H1 (cell line): ENCODE measurements around the gene RASAL2. TPM values are rescaled to one million over a fixed set of nuclear protein-coding genes. Genes with fewer than 3 reads are reported as not detected.

Experiments used
- CTCF ChIA-PET: fragments of 300-600 bp; sonication (Branson Sonifier 250); formaldehyde crosslinking; loops from one replicate; lab custom pipeline; 2021; ENCODE audit not compliant: partially characterized antibody; lab: Charles Lee
- POLR2A ChIA-PET: fragments of 300-600 bp; sonication (Branson Sonifier 250); formaldehyde crosslinking; loops from one replicate; lab custom pipeline; 2021; ENCODE audit warnings: inconsistent platforms; ENCODE audit not compliant: partially characterized antibody; lab: Charles Lee
- DNase-seq, 2 experiments: peaks; one replicate each; pipeline versions ENCODE4 v3.0.0 to v3.0.0-alpha.2; 2010 to 2022; ENCODE audit warnings: low spot score in 2 of 2, low read depth in 1 of 2, mixed read lengths in 1 of 2
- FAIRE-seq: peaks from 2 replicates; lab custom pipeline; 2011; peaks lifted over from hg19 to GRCh38; lab: Jason Lieb, UNC
- H2AFZ ChIP-seq: 2 replicates; pipeline ENCODE4 v1.8.1; 2012; ENCODE audit warnings: low read length, inconsistent platforms
- H2AK5ac ChIP-seq: 2 replicates; pipeline ENCODE4 v1.6.1; 2013; ENCODE audit warnings: low read depth, low read length
- H2BK120ac ChIP-seq: replicated peaks from 2 replicates; pipeline ENCODE3; 2013; ENCODE audit warnings: low read depth, low read length, inconsistent platforms
- H2BK12ac ChIP-seq: 2 replicates; pipeline ENCODE4 v1.6.1; 2013; ENCODE audit warnings: low read depth, low read length
- H2BK15ac ChIP-seq: 2 replicates; pipeline ENCODE4 v1.6.1; 2013; ENCODE audit warnings: low read length
- H2BK20ac ChIP-seq: 2 replicates; pipeline ENCODE4 v1.6.1; 2013; ENCODE audit warnings: low read length
- H2BK5ac ChIP-seq: 2 replicates; pipeline ENCODE4 v1.6.1; 2013; ENCODE audit warnings: low read depth, low read length
- H3K14ac ChIP-seq: 2 replicates; pipeline ENCODE4 v1.6.1; 2013; ENCODE audit warnings: inconsistent platforms; ENCODE audit not compliant: insufficient read length
- H3K18ac ChIP-seq: 2 replicates; pipeline ENCODE4 v1.6.1; 2013; ENCODE audit warnings: low read length; ENCODE audit errors: extremely low read depth
- H3K23ac ChIP-seq: 2 replicates; pipeline ENCODE4 v1.6.1; 2013; ENCODE audit warnings: inconsistent platforms; ENCODE audit not compliant: insufficient read length
- H3K23me2 ChIP-seq: 2 replicates; pipeline ENCODE4 v1.6.1; 2013; ENCODE audit warnings: low read depth, low read length
- H3K27ac ChIP-seq: 2 replicates; pipeline ENCODE4 v1.6.1; 2011; ENCODE audit warnings: low read depth, low read length, inconsistent platforms
- H3K27me3 ChIP-seq, 4 experiments: replicated peaks in 1 of 4; 1 replicate in 1 of 4; 2 replicates in 3 of 4; pipeline versions ENCODE4 v1.6.1 to v1.8.1; 2011 to 2013; ENCODE audit warnings: low read length in 3 of 4, mild to moderate bottlenecking in 3 of 4, inconsistent platforms in 2 of 4, mixed read lengths in 2 of 4, moderate library complexity in 1 of 4; ENCODE audit not compliant: control insufficient read depth in 3 of 4, insufficient read depth in 3 of 4; ENCODE audit errors: extremely low read depth in 1 of 4
- H3K36me3 ChIP-seq, 4 experiments: 2 replicates each; pipeline versions ENCODE4 v1.6.1 to v1.8.1; 2011 to 2013; ENCODE audit warnings: mild to moderate bottlenecking in 4 of 4, low read length in 3 of 4, moderate library complexity in 2 of 4, control low read depth in 1 of 4, inconsistent platforms in 1 of 4; ENCODE audit not compliant: insufficient read depth in 4 of 4, control insufficient read depth in 2 of 4
- H3K4ac ChIP-seq: replicated peaks from 2 replicates; pipeline ENCODE3; 2013; ENCODE audit warnings: low read length, low read depth, mixed read lengths, inconsistent platforms; ENCODE audit not compliant: insufficient read length
- H3K4me1 ChIP-seq, 4 experiments: replicated peaks in 1 of 4; 1 replicate in 1 of 4; 2 replicates in 3 of 4; pipeline versions ENCODE4 v1.6.1 to v1.8.1; 2011 to 2013; ENCODE audit warnings: low read length in 3 of 4, inconsistent platforms in 2 of 4, mixed read lengths in 1 of 4; ENCODE audit not compliant: insufficient read depth in 4 of 4, control insufficient read depth in 3 of 4
- H3K4me2 ChIP-seq, 2 experiments: 2 replicates each; pipeline versions ENCODE4 v1.6.1 to v1.8.1; 2011 to 2013; ENCODE audit warnings: low read depth in 2 of 2, low read length in 2 of 2, control low read depth in 1 of 2, inconsistent platforms in 1 of 2, mild to moderate bottlenecking in 1 of 2; ENCODE audit not compliant: insufficient read depth in 1 of 2
- H3K4me3 ChIP-seq, 4 experiments: fragments of 200-600, 300-600 bp in 1 of 4; sonication (generic), shearing (Covaris generic), sonication (Bioruptor Twin) in 1 of 4; 2 replicates each; pipeline versions ENCODE4 v1.5.1 to v1.8.1; 2011 to 2016; ENCODE audit warnings: low read length in 4 of 4, low read depth in 3 of 4, control low read depth in 2 of 4, inconsistent platforms in 2 of 4, mild to moderate bottlenecking in 2 of 4, mixed read lengths in 1 of 4, moderate library complexity in 1 of 4; ENCODE audit not compliant: insufficient read depth in 2 of 4; ENCODE audit errors: extremely low read depth in 1 of 4
- H3K56ac ChIP-seq: replicated peaks from 2 replicates; pipeline ENCODE3; 2013; ENCODE audit warnings: low read depth, mild to moderate bottlenecking, mixed read lengths, low read length, inconsistent platforms; ENCODE audit not compliant: insufficient read length
- H3K79me1 ChIP-seq: 2 replicates; pipeline ENCODE4 v1.6.1; 2013; ENCODE audit warnings: low read depth, low read length, control low read depth
- H3K79me2 ChIP-seq, 2 experiments: 2 replicates each; pipeline versions ENCODE4 v1.6.1 to v1.8.1; 2012 to 2013; ENCODE audit warnings: low read length in 2 of 2, mild to moderate bottlenecking in 2 of 2, inconsistent platforms in 1 of 2; ENCODE audit not compliant: insufficient read depth in 2 of 2, control insufficient read depth in 1 of 2
- H3K9ac ChIP-seq, 4 experiments: replicated peaks in 1 of 4; 1 replicate in 1 of 4; 2 replicates in 3 of 4; pipeline versions ENCODE4 v1.6.1 to v1.8.1; 2011 to 2013; ENCODE audit warnings: low read depth in 3 of 4, low read length in 3 of 4, control low read depth in 2 of 4, mild to moderate bottlenecking in 2 of 4, moderate library complexity in 2 of 4, inconsistent platforms in 1 of 4; ENCODE audit errors: extremely low read depth in 1 of 4
- H3K9me3 ChIP-seq, 2 experiments: 2 replicates each; pipeline versions ENCODE4 v1.6.1 to v1.8.1; 2012 to 2013; ENCODE audit warnings: mild to moderate bottlenecking in 2 of 2, moderate library complexity in 2 of 2, control low read depth in 1 of 2, inconsistent platforms in 1 of 2, low read depth in 1 of 2, low read length in 1 of 2, mixed read lengths in 1 of 2; ENCODE audit not compliant: insufficient read depth in 2 of 2
- H4K20me1 ChIP-seq, 2 experiments: replicated peaks in 1 of 2; 2 replicates each; pipeline versions ENCODE3 to v1.8.1; 2011 to 2013; ENCODE audit warnings: inconsistent platforms in 2 of 2, low read length in 2 of 2, mild to moderate bottlenecking in 1 of 2; ENCODE audit not compliant: insufficient read depth in 2 of 2, control insufficient read depth in 1 of 2
- H4K5ac ChIP-seq: 2 replicates; pipeline ENCODE4 v1.6.1; 2013; ENCODE audit warnings: low read length, low read depth, mixed read lengths, inconsistent platforms; ENCODE audit not compliant: insufficient read length
- H4K8ac ChIP-seq: 2 replicates; pipeline ENCODE4 v1.8.0; 2013; ENCODE audit warnings: mild to moderate bottlenecking, moderate library complexity, low read length, inconsistent platforms; ENCODE audit not compliant: insufficient read depth; ENCODE audit errors: extremely low read depth
- H4K91ac ChIP-seq: replicated peaks from 2 replicates; pipeline ENCODE3; 2013; ENCODE audit warnings: low read length, mixed read lengths, inconsistent platforms; ENCODE audit not compliant: insufficient read length
- ATF3 ChIP-seq: IDR thresholded peaks from 2 replicates; pipeline ENCODE4 v1.6.1; 2011; ENCODE audit warnings: low read depth, mild to moderate bottlenecking, low read length; ENCODE audit not compliant: insufficient read depth
- BRCA1 ChIP-seq: IDR thresholded peaks from 2 replicates; pipeline ENCODE4 v1.6.1; 2012; ENCODE audit warnings: low read depth, low read length, improper control_type of control experiment
- CTBP2 ChIP-seq: IDR thresholded peaks from 2 replicates; pipeline ENCODE4 v1.7.0; 2011; ENCODE audit warnings: borderline replicate concordance, mild to moderate bottlenecking, moderate library complexity, mixed read lengths, low read length; ENCODE audit not compliant: insufficient read depth, insufficient read length
- EP300 ChIP-seq, 2 experiments: IDR thresholded peaks; 1 replicate in 1 of 2; 2 replicates in 1 of 2; pipeline ENCODE4 v1.6.1; 2011 to 2012; ENCODE audit warnings: low read depth in 2 of 2, low read length in 2 of 2, mild to moderate bottlenecking in 2 of 2, borderline replicate concordance in 1 of 2, inconsistent platforms in 1 of 2, moderate library complexity in 1 of 2
- GABPA ChIP-seq: IDR thresholded peaks from 2 replicates; pipeline ENCODE4 v1.6.1; 2011; ENCODE audit warnings: mild to moderate bottlenecking, low read length, moderate library complexity, borderline replicate concordance; ENCODE audit not compliant: insufficient read depth
- JUND ChIP-seq: IDR thresholded peaks from 2 replicates; pipeline ENCODE4 v1.6.1; 2011; ENCODE audit warnings: mild to moderate bottlenecking, improper control_type of control experiment, low read length
- KDM4A ChIP-seq: IDR thresholded peaks from one replicate; pipeline ENCODE4 v1.7.1; 2012; ENCODE audit warnings: low read depth, mild to moderate bottlenecking, moderate library complexity, low read length, inconsistent platforms; ENCODE audit not compliant: severe bottlenecking
- PHF8 ChIP-seq: fragments of 200-600 bp; sonication (generic); conservative IDR thresholded peaks from 2 replicates; pipeline ENCODE4 v1.7.1; 2012; ENCODE audit warnings: low read depth, mild to moderate bottlenecking, inconsistent platforms, low read length, moderate library complexity
- SP1 ChIP-seq: IDR thresholded peaks from 2 replicates; pipeline ENCODE4 v1.6.1; 2011; ENCODE audit warnings: low read depth, low read length
- USF2 ChIP-seq: IDR thresholded peaks from 2 replicates; pipeline ENCODE4 v1.6.1; 2011; ENCODE audit warnings: low read length, improper control_type of control experiment
- ZNF274 ChIP-seq: IDR thresholded peaks from 2 replicates; pipeline ENCODE4 v1.7.0; 2012; ENCODE audit warnings: low read length, borderline replicate concordance; ENCODE audit errors: extremely low read depth
- WGBS, 2 experiments: shearing (Covaris generic) in 1 of 2; methylation state at CpG; one replicate each; pipeline versions ENCODE4 v1.1.6 to v1.1.7; 2013 to 2015; ENCODE audit warnings: low lambda C conversion rate in 2 of 2, mixed read lengths in 2 of 2, inconsistent platforms in 1 of 2, low coverage in 1 of 2, missing lambda C conversion rate in 1 of 2; ENCODE audit not compliant: insufficient replicate concordance in 2 of 2, insufficient coverage in 1 of 2, insufficient read length in 1 of 2; ENCODE audit errors: extremely low coverage in 1 of 2, missing lambda C conversion rate in 1 of 2; 5-methylcytosine and 5-hydroxymethylcytosine counted together
- polyA plus RNA-seq, 7 experiments: library from polyadenylated mRNA; depleted of rRNA in 3 of 7; stranded (reverse) in 5 of 7; unstranded in 2 of 7; fragments of >200 nt in 5 of 7; fragments of 200-250 nt in 2 of 7; gene quantifications; 1 replicate in 5 of 7; 2 replicates in 1 of 7; 4 replicates in 1 of 7; pipeline versions ENCODE4 v1.2.1 to v1.2.3, GENCODE V29; 2011 to 2013; ENCODE audit warnings: missing spikeins in 2 of 7, mixed read lengths in 2 of 7
- total RNA-seq: library from RNA; stranded (reverse); fragmentation: NEBNext Ultra II Directional; extraction: Animal tissue kit (Norgen Biotek cat#: 25700); gene quantifications from 2 replicates; pipeline ENCODE4 v1.2.1, GENCODE V29; 2021

The RASAL2 gene
- total and polyA plus RNA-seq, 2 of the 8 experiments (the other 6 are each of a cell fraction or from before 2014, with no cell fraction given): 15.9 to 32.5 TPM

- no peak overlapping the region for H3K4me3 ChIP-seq
- H3K79me2 ChIP-seq: no peaks in the 10 kb centered on the region
- no peaks in the 10 kb centered on the region for H3K9me3 ChIP-seq
- WGBS, 2 experiments: 84% methylated on average over 7 of the region's 7 CpGs; no CpG with 5 or more reads in 1 of the 2 experiments
- H3K14ac ChIP-seq: no peak overlapping the region
- H2BK120ac ChIP-seq: no peak overlapping the region
- H3K27ac ChIP-seq: no peak overlapping the region
- H2BK5ac ChIP-seq: no peak overlapping the region
- no peaks in the 10 kb centered on the region for H4K20me1 ChIP-seq
- no peaks in the 10 kb centered on the region; the same call in 1 of the 2 replicates for H3K23me2 ChIP-seq
- H3K4ac ChIP-seq: no peak overlapping the region
- no peak overlapping the region for H2BK12ac ChIP-seq
- H3K36me3 ChIP-seq: no peaks in the 10 kb centered on the region
- no peak overlapping the region for H4K8ac ChIP-seq
- H3K79me1 ChIP-seq: no peaks in the 10 kb centered on the region
- H2AFZ ChIP-seq: no peak overlapping the region
- H3K23ac ChIP-seq: no peak overlapping the region
- H2AK5ac ChIP-seq: no peak overlapping the region
- no peak for FAIRE-seq
- CTCF ChIA-PET: interaction anchor here (0.6 to 13.1 kb wide), 7 partner anchors 9 to 186 kb away, joined by 3 to 238 read pairs (median 83); partner anchors contain the start of gene TEX35
- POLR2A ChIA-PET: no interaction called here
- H3K4me1 ChIP-seq: no peaks in the 10 kb centered on the region; a peak in 1 of 7 replicates
- no peak overlapping the region for H4K91ac ChIP-seq
- H3K9ac ChIP-seq: no peak overlapping the region
- H3K56ac ChIP-seq: no peak overlapping the region
- no peak overlapping the region for H2BK20ac ChIP-seq
- no peak for DNase-seq
- no peak overlapping the region for H3K18ac ChIP-seq
- no peak overlapping the region for H3K4me2 ChIP-seq
- H3K27me3 ChIP-seq: no peaks in the 10 kb centered on the region
- H2BK15ac ChIP-seq: no peak overlapping the region
- no peak overlapping the region for H4K5ac ChIP-seq
- TF ChIP-seq ATF3 (no peak), GABPA (no peak), ZNF274 (no peak), CTBP2 (no peak), PHF8 (no peak), JUND (no peak), BRCA1 (no peak), EP300 (IDR thresholded peaks at IDR 0.05; ENCODE audit: borderline replicate concordance in 1 of 2, low read depth in 2 of 2, low read length in 2 of 2) (no peak), USF2 (no peak), SP1 (no peak), KDM4A (no peak)
Measured at GRCh38 chr1:178497903-178498478, 404.1 kb downstream of the RASAL2 start.
